Kidney glomerular epithelial cell (primary cell): ENCODE data around the gene TEX29.

Source experiments
- DNase-seq: peaks from one replicate; lab custom pipeline; 2025; lab: John Stamatoyannopoulos, UW

The TEX29 gene

DNA sequence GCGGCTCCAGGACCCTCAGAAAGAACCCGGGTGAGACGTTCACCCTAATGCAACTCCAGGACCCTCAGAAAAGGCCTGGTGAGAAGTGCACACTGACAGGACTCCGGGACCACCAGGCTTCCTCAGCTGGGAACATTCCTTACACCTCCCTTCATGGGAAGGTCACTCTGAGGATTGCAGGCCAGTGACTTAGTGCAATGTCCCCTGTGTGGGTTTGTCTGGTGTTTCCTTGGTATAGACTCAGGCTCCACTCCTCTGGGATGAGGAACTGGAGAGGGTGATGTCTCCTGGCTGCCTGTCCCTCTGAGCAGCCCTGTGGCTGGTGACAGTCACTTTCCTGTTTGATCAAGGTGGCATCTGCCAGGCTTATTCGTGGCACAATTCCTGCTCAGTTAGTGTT, 49.7 kb downstream of the TEX29 start:
- DNase-seq, result no peak

DNA sequence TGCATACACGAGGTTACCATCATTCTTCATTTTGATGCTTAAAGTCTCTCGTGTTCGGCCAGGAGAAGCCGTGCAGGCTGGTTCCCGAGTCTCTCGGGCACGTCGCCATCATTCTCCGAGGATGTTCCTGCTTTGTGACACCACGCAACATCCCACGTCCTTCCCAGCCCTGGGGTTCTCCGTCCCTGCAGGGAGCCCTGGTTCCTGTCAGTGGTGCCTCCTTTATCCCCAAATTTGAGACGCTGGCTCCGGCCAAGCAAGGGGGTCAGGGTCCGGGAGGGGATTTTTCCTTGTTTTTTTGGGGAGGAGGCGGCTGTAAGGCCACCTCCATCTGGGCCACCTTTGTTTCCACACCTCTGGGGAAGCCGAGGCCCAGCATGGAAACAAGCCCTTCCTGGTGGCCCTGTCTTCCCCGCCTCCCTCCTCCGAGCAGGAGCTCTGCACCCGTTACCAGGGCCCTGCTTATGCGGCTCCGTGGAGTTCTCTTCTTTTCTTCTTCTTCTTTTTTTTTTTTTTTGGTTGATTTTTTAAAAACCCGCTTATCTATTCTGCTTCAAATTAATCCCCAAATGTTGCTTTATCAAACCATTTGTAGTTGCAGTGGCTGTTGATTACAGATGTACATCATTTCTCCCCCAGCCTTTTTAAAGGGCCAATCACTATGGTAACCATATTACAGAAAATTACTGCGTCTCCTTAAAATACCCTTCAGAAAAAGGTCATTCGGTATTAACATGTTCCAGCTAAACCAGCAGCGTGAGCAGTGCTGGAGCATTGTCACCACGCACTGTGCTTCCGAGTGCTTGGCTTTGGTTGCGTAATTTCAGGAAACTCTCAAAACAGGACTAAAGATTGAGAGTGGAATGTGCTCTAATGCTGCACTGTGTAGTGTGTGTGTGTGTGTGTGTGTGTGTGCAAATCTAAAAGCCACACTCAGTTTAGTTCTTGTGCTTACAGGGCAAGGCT, 50.4 kb downstream of the TEX29 start:
- no peak for DNase-seq

DNA sequence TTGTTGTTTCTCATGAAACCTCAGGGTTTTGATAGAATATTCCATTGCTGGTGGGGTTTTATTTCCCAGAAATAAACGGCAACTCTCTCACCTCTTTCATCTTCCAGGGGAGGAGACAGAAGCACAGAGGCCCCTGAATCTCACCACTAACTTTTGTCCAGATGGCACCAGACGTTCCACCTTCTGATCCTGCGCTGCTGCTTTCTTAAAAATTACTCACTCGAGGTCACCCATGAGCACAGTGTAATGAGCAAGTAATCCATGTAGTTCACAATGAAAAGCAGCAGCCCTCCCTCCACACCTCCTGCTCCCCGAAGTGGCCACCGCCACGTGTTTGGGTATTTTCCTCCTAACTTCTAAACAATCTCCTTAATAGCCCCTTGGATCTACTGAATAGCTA, 51.3 kb downstream of the TEX29 start:
- no peak for DNase-seq

DNA sequence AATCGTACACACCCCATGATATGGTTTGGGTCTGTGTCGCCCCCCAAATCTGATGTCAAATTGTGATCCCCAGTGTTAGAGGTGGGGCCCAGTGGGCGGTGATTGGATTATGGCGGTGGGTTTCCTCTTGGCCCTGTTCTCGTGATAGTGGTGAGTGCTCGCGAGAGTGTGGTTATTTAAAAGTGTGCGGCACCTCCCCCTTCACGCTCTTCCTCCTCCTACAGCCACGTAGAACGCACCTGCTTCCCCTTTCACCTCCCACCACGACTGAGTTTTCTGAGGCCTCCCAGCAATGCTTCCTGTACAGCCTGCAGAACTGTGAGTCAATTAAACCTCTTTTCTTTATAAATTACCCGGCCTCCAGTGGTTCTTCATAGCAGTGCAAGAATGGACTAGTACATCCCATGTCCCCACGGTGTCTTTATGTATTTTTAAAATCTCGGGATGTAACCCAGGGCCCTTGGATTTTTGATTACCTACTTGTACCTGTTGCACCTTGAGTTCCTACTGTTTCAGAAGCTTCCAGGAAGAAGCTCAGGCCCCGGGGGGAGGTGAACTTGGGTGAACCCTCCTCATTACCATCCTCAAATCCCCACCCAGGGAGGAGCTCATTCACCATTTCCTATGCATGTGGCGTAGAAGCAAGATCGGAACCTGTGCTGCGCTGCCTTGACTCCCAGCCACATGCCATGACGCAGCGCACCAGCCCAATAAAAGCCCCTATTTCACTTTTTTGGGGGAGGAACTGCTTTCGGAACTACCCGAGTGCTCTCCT, 52.4 kb downstream of the TEX29 start:
- DNase-seq, result no peak

DNA sequence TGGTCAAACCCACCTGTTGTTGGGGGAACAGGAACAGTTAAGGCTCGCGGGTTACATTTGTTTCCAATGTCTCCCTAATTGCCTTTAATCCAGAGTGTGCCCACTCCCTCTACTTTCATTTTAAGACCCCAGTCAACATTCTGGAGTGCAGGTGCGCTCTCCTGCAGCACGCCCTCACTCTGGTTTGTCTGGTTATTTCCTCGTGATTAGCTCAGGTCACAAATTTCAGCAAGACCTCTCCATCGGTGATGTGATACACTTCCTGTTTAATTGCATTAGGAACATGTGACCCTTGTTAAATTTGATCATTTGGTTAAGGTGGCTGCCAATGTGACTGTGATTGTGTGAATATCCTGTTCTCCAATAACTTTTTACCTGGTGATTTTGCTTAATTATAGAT, 53.0 kb downstream of the TEX29 start:
- no peak for DNase-seq

DNA sequence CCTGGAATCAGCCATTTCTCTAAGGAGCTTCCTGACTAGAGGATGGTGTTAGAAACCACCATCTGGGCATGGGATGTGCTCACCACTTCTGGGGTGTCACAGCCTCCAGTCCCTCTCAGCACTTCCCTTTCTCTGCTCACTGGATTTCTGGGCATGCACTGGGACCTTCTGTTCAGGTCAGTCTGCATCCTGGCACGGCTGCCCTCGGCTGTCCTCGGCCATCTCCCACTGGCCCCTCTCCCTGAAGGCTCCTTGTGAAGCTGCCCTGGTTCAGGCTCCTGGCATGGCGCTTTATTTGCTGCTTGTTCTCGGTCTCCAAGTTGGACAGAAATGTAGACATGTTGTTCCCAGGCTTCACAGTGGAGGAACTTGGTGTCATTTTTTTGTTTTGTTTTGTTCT, 60.0 kb downstream of the TEX29 start:
- no peak for DNase-seq

DNA sequence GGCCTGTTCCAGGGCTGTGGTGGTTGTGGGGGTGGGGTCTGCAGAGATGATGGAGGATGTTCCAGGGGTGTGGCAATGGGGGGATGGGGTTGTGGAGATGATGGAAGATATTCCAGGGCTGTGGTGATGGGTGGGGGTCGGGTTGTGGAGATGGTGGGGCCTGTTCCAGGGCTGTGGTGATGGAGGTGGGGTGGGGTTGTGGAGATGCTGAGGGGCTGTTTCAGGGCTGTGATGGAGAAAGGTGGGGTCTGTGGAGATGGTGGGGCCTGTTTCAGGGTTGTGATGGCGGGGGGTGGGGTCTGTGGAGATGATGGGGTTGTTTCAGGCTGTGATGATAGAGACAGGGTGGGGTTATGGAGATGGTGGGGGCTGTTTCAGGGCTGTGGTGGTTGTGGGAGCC, 62.0 kb downstream of the TEX29 start:
- no peak for DNase-seq

DNA sequence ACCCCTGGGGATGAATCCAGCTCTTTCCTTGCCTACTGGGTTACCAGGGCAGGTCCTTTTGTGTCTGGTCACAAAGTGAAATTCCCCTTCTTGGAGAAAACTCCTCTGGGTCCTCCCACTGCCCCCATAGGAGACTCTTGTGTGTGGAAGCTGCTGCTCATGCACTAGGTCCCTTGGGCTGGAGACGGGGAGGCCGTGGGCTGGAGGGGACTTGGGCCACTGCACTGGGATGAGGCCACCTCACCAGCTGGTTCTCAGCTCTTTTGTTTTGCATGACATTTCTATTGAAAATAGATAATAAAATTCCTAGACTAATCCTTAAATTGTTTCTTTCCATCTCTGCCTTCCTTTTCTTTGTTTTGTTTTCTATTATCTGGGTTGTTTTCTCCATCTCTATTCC, 62.4 kb downstream of the TEX29 start:
- DNase-seq, result no peak

DNA sequence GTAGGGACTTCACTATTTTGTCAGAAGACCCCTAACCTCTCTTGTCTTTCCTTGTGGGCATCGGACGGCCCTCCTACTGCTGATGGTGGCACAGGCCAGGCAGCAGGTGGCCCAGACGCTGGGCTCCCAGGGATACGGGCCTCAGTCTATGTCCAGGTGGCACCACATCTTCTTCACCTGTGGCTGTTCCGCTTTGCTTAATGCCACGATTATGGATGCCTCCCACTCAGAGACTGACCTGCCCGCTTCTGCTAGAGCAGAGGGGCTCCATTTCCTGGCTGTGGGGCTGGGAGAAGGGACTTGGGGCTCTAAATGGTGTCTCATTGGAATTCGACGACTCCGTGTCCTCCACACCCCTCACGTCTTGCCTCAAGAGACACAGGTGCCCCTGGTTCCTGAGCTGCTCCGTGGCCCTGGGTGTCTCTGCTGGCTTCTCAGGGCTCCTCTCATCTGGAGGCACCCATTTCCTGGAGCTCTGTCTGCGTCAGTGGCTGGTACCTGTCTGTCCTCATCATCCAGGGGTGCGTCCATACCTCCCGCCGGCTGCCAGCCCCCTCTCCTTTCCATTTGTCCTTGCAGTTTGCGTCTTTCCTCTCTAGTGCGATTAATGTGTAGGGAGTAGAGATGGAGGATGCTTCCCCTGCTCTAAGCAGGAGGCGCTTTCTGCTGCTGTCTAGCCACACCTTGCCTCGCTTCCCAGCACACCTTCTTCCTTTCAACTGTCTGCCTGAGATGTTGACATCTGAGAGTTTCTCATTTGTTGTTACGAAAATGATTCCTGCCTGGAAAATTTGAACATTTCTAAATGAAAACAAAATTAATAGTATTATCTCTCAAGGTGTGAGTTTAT, 63.4 kb downstream of the TEX29 start:
- DNase-seq, result no peak

DNA sequence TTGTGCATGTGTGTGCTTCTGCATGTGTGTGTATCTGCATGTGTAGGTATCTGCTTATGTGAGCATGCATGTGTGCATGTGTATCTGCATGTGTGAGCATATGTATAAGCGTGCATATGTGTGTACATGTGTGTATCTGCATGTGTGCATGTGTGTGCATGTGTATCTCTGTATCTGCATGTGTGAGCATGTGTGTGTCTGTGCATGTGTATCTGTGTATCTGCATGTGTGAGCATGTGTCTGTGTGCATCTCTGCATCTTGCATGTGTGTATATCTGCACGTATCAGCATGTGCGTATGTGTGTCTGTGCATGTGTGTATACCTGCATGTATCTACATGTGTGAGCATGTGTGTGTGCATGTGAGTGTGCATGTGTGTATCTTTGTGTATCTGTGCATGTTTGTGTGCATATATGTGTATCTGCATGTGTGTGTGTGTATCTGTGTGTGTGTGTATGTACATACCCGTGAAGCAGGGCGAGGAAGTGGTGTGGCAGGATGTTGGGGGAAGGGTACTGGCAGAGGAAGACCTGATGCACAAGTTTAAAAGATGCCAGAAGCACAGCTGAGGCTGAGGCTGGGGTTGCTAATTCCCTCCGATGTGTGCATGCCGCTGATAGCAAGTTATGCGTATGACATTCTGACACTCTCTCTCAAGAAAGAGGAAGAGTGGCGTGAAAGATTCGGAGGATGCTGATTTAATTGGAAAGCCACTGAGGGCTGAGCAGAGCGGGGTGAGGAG, 64.2 kb downstream of the TEX29 start:
- DNase-seq, result no peak

DNA sequence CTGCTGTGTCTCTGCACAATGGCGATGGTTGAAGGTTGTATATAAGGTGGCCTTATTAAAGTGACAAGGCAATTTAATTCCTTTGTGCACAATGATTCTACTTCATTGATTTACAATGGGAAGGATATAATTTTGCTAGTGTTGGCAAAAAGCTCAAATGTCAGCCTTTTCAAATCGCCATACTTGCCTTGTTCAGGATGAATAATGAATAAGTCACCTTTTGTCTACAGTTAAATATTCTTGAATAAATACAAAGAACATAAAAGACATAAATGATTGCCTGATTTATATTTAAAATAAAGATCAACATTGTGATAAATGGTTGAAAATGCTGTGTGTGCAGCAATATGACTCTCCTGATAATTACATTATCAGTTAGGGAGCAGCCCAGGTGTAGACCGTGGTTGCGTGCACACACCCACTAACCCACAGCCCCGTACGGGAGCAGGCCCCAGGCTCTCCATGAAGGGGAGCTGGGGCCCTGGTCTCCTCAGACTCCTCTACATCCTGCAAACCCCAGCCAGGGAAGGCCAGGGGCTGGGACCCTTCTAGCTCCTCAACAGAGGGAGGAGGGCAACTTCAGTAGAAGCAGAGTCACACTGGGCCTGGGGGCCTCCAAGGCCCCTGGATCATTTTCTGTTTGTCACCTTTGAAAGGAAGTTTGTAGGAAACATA, 64.9 kb downstream of the TEX29 start:
- no peak for DNase-seq

DNA sequence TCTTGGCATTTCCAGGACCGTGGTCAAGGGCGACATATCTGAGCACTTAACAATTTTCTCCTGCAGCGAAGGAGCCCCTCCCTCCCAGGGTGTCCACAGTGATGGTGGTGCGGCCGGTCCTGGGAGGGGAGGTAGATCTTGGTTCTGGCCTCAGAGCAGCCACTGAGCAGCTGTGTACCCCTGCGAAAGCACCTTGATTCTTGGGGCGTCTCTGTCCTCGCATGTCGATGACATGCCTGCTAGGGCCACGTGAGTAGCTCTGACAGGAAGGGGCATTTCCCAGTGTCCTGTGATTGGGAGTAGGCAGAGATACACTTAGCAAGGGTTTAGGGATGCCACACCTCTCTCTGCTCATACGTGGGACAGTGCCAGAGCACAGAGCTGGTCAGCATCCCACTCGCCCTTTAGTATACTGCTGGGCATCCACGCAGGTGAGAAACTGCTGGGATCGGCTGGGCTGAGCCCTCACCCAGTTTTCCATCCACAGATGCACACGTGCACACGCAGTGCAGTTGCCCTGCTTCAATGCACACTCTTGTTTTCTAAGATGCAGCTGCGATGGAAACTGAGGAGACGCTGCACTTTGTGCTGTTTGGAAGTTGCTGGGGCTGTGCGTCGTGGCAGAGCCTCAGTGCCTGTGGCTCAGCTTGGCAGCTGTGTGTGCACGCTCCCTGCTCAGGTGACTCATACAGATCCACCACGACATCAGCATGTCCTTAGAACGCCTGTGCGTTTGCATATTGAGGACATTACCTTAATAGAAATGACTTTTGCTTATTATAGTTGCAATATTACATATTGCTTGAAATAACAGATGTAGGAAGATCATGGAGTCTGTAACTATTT, 66.8 kb downstream of the TEX29 start:
- DNase-seq, result no peak

DNA sequence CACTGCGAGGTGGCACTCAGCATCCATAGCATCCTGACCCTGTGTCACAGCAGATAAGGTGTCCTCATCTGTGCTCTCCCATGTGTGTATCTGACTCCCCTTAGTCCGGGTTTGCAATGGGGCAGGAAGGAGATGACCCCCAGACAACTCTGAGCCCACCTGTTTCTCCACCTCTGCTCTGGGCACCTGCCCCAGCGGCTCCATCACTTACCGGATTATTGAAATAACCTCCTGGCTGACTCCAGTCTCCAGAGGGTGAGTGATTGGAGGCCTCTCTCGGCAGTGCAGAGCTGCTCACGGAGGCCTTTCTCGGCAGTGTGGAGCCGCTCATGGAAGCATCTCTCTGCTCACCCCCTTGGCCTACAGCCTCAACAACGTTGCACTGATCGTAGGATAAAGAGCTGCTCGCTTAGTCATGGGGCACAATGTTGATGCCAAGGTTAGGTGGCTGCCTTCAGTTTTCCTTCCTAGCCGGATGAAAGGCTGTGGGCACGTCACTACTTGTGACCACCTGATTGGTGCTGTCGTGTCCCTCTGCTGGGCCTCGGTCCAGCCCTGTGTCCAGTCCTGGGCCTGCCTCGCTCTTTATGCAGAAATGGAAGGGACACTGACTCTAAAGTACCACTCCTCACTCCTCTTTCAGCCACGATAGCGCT, 67.6 kb downstream of the TEX29 start:
- DNase-seq, result no peak

DNA sequence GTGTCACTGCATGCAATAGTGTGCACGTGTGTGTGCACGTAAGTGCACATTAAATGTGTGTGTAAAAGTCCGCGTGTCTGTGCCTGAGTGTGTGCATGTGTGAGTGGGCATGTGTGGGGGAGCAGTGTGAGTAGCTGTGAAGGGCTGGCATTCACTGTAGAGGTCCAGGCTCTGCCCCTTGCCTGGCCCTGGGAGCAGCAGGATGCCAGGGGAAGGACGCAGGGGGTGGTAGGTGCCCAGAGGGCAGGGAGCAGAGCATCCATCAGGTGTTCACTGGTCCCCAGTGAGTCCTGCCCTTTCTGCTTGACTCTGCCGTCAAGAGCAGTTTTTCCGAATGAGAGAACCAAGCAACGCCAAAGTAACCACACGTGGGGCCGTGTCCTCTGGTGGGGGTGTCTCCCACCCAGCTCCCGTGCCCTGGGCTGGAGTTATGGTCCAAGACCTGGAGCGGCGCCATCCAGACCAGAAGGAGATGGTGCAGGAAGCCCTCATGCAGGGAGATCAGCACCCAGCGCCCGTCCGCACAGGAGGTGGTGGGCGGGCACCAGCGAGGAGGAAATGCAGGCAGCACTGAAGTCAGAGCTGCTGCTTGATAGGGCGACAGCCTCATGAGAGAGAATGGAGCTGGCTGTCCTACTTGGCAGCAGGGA, 68.5 kb downstream of the TEX29 start:
- DNase-seq, result no peak

DNA sequence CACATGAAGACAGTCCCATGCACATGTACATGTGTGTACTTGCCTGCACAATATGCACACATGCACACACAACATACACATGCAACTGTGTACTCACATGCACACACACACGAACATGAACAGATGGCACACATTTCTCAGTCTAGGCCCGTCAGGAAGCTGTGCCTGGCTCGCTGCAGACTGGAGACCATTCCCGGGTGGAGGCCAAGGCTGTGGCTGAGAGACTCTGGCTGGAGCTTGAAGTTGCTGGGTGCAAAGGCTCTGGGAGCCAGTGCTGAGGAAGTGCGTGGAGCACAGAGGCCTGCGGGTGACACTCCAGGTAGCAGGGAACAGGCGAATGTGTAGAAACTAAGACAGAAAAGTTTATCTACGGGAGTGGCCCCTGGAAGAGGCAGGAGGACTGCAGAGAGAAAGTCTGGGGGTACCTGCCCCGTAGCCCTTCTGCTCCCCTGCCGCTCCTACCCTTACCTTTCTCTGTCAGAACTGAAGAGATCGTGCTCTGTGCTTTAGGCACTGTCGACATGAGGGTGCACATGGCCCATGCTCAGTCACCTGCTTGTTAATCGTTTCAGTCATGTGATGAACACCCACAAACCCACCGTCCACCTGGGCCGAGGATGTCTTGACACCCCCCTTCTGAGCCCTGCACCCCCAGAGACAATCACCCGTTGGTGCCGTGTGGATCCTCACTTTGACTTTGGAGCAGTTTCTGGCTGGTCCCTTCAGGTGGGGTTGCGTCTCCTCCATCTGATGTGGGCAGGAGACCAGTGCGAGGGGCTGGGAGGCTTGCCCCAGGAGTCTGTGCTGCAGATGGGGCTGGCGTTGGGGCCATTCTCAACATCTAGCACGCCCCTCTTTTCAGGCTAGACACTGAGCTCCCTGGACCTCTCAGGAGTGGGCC, 69.4 kb downstream of the TEX29 start:
- DNase-seq, result no peak

DNA sequence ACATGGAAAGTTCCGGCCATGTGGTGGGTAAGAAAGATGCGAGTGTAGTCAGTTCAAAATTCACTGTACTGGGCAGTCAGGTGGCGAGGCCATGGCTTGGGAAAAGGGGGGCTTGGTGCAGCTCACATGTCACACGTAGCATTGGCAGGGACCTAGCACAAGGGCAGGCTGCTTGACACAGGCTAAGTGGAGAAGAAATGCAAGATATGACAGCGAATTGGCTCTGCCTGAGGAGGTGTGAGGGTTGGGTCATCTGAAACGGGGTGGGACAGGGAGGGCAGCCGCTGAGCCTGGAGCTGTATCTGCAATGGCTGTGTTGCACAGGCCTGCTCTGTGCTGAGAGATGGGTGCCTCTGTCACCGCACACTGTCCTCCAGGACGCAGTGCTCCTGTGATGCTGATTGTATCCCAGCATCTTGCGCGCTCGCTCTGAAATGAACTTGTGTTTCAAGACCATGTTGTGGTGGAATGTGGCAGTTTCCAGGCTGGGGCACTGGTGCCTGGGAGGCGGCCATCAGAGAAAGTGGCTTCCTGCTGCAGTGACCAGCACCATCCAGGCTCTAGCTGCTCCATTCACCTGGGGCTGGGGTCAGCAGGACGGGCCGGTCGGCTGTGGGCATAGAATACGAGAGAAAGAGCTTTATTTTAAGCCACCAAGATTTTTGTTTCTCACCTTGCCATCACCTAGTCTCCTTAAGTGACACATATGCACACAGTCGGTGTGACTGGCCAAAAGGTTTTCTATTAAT, 70.3 kb downstream of the TEX29 start:
- DNase-seq, result no peak

DNA sequence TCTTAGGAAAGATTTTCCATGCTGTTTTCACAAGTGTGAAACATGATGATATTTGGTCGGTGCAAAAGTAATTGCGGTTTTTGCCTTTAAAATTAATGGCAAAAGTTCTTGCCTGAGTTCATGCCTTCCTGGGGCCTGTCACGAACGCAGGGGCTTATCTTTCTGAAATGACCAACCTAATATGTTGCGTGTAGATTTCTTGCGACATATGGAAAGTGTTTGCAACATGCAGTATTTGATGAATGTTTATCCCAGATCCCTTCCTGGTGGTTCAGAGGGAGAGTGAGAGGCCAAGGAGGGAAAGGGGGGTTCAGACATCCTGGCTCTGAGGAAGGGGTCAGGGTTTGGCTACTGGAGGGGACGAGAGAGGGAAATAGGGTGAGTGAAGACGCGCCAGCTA, 72.0 kb downstream of the TEX29 start:
- DNase-seq, result no peak
